GM19324 (cell line): Measurements from ENCODE around the gene DLG2.

Source experiments
- ATAC-seq: cut with Tn5 transposase; IDR thresholded peaks from one replicate; pipeline ENCODE4 v1.9.1; 2021; ENCODE audit warnings: mild to moderate bottlenecking, moderate library complexity; ENCODE audit not compliant: unreplicated experiment, low FRiP score

DLG2 gene

DNA sequence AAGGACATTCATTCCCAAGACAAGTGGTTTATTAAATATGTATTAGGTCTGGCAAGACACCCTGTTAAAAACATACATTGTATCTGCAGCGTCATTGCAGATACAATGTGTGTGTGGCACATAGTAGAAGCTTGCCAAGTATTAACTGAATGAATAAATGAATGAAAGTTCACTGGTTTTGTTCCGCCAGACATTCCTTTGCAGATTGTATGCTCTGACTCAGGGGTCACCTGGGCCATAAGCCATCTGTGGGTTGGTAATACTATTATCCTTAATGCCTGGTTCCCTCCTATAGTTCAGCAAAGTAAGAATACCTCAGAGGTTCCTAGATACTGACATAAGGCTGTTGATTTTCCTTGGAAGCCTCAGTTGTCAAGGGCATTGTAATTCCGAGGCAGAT, 1963.7 kb downstream of the DLG2 start:
- ATAC-seq = no peak

DNA sequence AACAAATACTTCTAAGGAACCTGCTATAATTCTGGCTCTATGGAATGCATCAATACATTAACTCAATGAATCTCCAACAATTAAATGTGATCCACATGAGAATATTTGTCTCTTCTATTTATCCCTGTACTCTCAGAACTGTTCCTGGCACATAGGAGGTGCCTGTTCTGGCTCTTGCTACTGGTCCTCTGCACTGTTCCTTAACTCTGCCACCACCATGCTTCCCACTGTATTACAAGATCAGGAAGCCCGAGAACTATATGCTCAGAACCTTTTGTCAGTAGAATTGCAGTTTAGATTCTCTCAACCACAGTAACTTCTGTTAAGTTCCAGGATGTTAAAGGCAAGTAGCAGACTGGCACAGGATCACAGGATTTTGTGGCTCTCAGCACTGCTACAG, 1964.7 kb downstream of the DLG2 start:
- ATAC-seq = no peak

DNA sequence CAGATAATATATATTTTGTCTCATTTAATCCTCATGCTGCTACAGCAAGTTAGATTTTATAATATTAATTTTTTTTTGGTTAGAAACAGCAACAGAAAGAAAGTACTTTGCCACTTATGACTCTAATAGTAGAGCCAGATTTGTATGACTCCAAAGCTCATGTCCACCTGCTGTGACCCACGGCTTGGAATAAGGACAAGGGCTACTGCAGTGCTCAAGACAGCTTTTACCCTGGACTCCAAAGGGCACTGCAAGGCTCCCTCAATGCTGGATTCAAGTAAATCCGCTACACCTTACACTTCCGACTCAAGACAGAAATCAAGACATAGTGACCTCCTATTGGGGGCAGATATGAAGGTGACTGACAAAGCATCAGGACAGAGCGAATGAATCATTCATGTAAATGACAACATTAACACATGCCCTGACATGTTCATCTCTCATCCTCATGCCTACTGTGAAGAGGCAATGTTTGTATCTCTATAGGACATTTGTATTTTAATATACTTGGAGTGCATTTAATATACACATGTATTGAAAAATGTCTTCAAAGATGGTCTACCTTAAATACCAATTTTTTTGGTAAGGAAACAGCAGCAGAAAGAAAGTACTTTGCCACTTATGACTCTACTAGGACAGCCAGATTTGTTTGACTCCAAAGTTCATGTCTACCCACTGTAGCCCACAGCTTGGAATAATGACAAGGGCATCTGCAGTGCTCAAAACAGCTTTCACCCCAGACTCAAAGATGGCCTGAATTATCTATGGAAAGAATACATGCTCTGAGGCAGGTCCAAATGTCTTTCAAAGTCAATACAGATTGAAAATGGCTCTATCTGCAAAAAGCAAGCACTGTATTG, 1965.4 kb downstream of the DLG2 start:
- no peak for ATAC-seq

DNA sequence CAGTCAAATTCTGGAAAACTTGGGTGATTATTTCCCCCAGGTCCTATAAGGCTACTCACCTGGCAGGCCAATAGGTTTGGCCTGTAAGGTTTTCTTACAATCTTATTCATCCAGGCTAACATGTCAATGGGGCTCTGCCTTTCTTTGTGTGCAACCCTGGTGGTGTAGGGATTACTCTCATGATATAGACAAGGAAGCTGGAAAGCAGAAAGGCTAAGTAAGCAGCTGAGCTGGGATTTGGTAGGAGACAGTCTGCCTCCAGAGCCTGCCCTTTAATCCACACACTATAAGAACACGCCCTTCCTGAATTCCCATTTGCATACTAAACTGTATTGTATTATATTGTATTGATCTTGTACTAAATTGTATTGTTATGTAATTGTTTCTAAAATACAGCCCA, 1967.7 kb downstream of the DLG2 start:
- no peak for ATAC-seq

DNA sequence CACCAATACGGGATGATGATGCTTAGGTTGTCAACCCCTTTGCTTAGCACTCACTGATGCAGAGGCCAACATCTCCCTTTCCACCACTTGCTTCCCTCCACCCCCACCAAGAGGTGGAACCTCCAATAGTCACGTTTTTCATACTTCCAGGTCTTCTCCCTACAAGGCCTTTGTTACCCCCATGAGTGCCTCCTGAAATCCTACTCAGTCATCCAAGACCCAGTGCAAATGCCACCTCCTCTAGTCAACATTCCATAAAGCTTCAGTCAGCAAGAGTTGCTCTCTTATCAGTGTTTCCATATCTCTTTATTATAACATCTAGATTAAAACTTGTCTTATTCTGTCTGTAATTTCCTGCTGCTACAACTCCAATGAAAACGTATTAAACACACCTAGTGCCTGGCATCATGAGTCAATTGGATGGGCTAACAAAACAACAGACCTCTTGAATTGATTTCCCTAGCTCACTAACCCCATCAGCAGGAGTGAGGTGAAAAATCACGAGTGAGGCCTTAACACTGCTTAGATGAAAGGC, 1970.3 kb downstream of the DLG2 start:
- no peak for ATAC-seq

DNA sequence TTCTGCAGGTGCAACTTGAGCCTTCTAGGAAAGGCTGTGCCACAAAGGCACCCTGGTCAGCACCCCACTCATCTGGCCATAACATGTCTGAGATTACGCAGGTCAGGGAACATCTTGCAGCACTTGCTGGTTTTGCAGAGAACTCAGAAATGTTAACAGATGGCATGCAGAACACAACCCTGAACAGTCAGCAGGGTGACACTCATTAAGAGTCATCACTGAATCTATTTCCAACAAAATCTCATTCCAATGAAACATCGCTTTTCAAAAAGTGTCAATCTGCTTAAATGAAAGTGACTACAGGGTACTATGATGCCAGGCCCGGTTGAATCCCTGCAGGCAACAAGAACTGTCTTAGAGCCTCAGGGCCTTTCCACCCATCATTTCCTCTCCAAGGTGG, 1971.2 kb downstream of the DLG2 start:
- ATAC-seq = no peak

DNA sequence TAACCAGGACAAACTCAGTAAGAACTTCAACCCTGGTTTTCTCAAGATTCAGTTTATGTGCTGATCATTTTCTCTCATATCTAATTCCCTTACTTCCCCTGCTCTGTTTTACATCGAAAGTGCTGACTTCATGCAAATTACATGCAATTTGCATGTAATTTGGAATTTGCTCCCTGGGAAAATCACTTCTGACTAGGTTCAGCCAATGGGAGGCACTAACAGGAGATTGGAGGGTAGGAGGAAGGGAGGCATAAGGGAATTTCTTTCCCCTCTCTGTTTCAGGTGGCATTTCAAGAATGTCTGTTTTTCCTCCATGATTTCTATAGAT, 1977.7 kb downstream of the DLG2 start:
- no peak for ATAC-seq

DNA sequence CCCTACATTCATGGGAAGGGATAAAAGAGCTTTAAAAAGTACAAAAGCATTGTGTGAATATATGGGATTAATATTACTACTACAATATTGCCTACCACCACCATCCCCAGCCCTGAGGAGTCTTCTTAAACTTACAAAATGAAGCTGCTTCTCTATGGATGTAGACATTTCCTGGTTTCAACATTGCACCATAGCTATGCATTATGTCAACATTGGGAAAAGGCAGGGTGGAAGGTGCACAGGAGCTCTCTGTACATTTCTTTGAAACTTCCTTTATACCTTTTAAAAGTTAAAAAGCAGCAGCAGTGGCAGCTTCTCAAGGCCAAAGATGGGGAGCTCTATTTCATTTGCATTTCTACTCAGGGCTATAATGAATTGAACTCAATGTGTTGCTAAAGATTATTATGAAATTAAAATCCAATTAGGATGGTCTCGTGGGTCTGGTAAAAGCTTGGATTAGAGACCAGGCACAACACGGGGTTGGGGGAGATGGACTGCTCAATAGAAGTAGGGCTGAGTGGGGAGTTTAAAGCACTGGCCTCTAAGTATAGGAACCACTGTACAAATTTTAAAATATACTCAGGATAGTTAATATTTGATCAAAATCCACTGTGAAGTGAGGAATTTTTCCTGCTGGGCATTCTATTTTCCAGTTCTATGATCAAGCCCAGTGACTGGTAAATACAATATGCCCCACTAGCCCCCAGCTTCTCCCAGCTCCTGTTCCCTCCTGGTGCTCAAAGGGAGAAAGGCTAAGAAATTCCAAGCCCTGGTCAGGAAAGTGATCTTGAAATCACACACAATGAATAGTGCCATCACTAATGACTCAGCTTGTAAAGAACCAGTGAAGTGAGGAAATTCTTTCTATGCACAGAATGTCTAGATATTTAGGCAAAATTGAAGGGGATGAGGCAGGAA, 1978.3 kb downstream of the DLG2 start:
- ATAC-seq = no peak

DNA sequence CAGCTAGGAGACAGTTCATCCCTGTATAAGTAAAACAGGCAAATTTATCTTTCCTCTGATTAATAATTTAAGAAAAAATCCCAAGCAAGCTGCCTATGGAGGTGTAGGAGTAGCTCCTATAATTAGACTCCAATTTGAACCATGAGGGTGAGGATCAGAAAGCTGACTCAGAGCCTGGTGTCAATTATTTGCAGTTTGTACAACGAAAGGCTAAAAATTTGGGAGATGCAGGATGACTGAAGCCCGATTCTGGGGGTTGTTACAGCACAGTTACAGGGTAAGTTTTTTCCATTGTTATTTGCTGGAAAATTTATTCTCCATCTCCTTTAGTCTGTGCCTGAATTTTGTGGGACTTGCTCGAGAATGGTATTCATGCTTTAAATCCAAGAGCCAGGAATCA, 1981.6 kb downstream of the DLG2 start:
- ATAC-seq = no peak

DNA sequence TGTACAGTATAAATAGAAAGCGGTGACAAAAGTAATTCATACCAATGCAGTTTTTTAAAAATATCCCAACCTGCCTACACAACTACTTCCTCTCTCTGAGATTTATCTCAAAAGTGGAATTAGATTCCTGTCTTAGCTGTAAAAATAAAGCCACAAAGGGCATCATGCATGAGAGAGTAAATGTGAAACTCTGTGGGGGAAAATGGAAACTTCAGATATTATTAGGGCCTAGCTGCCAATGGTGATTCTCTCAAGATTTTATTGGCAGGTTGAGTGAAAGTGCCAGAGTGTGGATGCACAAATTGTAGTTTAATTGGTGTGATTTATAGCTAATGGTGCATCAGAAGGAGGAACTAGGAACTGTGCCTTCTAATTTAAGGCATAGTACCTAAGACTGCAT, 1984.0 kb downstream of the DLG2 start:
- no peak for ATAC-seq

DNA sequence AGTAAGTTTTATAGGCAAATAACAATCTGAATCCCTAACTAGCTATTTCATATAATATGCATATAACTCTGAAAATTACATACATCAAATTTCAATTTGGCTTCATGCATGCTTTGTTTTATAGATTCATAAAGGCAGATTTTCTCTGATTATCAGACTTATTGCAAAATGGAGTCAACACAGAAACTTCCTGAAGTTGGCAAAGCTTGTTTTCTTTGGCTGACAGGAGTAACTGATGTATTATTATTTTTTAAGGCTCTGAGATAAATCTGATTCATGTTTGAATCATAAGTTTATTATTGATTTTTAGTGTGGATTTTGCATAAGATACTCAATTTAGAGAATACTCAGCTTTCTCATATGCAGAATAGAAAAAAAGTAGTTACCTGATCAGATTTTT, 1984.6 kb downstream of the DLG2 start:
- no peak for ATAC-seq

DNA sequence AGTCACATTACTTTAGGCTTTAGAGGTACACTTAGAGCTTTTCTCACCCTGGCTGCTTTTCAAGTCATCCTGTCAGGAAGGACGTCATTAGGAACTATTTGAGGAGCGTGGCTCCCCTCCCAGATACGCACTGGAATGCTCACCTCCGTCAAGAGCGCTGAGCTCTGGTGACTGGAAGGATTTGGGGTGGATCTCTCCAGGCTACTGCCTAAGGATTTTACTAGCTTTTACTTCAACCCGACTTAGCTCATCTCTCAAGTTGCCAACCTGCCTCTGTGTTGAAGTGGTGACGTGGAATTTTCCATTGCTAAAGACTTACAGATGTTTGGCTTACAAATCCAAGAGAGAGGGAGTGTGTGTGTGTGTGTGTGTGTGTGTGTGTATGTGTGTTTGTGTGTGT, 1985.6 kb downstream of the DLG2 start:
- ATAC-seq = no peak

DNA sequence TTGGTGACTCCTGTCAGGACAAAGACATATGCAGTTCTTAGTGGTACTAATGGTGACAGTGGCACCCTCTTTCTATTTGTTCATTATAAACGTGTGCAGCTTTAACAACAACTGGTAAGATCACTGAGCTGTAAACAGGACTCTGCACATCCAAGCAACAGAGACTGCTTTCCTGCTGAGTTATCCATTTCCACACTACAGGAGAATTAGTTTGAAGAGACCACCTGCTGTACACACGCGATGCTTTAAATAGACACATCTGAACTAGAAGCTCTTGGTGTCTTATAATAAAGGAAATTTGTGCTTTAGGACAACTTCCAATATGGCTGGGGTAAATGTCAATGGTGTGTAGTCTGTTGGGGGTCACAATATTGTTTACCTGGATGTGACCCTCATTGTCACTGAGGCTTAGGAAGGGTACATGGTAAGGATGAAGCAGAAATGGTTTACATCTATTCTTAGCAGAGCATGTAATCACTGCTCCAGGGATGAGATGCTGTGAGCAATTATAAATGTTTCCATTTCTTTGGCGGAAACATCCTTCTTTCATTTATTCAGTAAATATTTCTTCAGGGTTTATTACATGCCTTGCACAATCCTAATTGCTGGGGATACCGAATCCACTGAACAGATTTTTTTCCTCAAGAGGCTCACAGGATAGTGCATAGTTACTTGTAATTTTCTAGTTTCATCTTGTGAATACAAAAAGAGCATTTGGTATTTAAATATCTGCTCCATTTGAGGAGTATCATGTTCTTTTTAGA, 1987.0 kb downstream of the DLG2 start:
- no peak for ATAC-seq

DNA sequence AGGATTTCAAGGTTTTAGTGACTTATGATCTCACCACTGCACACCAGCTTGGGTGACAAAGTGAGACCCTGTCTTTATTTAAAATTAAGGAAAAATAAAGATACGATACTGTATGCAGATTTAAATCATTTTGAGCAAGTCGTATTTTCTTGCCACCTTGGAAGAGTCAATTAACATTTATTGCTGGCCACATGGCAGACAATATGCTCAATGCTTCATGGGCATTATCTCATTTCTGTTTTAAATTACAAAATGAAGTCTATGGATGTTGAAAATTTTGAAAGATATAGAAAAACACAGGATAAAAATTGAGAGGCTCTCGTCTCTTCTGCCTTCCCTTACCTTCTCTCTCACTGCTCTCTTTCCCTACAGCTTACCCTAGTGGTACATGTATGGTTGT, 1992.0 kb downstream of the DLG2 start:
- no peak for ATAC-seq

DNA sequence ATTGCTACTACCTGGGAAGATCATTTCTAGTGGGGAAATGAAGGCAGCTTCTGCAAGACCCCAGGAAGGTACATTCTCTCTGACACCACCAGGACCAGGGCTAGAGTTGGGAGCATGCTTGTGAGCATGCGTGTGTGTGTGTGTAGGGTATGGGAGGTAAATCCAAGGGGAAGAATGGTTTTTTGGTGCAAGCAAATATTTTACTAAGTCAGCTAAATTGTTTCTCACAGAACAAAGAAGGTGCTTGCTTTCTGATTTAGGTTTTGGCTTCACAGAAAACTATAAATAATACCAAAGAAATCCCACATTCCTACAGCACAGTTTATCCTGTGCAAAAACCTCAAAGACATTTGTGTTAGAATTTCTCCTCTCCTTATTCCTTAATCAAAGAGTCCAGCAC, 1996.9 kb downstream of the DLG2 start:
- ATAC-seq = no peak

DNA sequence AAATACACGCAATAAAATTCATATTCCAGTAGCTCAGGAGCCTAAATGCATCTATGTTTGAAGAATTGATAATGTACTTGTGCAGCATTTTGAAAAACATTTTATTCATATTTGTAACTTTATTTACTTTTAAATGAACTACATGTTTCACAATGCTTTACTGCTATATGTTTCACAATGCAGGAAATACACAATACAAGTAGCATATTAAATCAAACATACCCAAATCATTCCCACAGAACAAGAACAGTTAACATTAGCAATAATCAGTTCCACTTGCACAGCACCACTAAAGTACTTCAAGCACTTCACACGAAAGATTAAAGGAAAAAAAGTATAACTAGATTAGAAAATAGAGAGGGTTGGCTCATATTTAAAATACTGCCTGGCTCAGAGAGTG, 1997.4 kb downstream of the DLG2 start:
- ATAC-seq = no peak

DNA sequence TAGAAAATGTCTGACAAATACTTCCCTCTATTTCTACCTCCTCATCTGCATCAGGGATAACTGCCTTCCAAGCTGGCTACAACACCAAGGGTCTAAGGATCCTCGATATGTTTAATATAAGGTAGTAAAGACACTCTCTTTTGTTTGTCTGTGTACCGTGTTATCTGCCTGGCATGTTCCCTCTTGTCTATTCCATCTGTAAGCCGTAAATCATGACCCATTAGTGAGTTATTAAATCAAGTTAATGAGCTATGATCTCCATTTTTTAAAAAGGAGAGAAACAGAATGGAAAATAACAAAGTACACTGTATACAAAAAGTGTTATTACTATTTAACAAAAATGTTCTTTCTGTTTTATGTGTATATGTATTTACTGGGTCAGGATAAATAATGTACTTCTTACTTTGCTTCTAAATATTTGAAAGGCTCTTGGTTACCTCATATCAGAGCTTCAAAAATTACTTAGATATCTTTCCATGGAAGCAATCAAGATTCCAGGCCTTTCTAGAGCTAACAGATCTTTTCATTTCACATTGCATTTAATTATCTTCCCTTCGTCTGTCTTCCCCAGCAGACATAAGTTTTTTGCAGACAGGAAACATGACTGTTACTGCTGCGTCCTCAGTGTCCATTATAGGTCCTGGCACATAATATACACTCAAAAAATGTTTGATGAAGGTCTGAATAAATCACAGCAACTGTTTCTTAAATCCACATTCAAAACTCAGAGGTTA, 1998.4 kb downstream of the DLG2 start:
- ATAC-seq = no peak

DNA sequence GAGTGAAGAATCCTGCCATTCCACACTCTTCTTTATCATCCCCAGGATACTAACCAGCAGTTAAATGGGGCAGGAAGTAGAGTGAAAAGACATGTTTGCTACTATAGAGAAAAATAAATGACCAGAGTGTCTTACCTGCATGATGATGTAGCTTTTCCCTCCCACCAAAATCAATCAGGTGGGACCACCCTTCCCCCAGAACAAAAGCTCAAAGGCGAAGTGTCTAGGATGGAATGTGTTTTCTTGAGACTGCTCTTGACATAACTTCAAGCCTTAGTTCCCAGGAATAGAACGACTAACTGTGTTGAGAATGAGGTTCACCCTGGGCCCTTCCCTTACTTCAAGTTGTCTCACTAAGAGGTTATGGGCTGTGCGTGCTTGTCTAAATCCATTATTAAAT, 2001.8 kb downstream of the DLG2 start:
- no peak for ATAC-seq

DNA sequence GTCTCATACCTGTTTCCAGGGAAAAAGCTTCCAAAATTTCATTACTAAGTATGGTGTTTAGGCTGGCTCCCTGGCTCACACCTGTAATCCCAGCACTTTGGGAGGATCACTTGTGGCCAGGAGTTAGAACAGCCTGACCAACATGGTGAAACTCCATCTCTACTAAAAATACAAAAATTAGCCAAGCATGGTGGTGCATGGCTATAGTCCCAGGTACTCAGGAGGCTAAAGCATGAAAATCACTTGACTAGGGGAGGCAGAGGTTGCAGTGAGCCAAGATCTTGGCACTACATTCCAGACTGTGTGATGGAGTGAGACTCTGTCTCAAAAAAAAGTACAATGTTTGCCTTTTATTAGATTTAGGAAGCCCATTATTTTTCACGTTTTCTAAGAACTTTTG, 2009.5 kb downstream of the DLG2 start:
- no peak for ATAC-seq

DNA sequence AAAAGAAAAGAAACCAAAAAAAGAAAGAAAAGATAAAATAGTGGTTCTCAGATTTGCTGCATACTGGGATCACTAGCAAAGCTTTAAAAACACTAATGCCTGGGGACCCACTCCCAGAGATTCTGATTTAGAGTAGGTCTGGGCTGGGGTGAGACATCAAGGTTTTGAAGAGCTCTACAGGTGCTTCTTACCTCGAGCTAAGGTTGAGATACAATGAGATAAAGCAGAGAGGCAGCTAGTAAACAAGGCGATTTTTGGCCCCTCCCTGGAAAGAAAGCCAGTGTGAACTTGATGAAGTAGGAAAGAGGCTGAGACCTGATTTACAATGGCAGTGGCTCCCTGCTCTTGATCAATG, 2013.4 kb downstream of the DLG2 start:
- peak; percentile 24 for ATAC-seq
